ELR (cell line): ENCODE measurements around the gene LLGL2.
A peak's percentile ranks its signal among the peaks of the same experiment; 100 is the strongest.
"Not testable (repeated sequence)": the region's sequence is repeated elsewhere in the genome, so short reads cannot be mapped to it uniquely, and the experiment has no call there.

Experiments used
- DNase-seq: peaks from one replicate; pipeline ENCODE4 v3.0.0-alpha.2; 2015; ENCODE audit warnings: low read depth

LLGL2 gene

DNA sequence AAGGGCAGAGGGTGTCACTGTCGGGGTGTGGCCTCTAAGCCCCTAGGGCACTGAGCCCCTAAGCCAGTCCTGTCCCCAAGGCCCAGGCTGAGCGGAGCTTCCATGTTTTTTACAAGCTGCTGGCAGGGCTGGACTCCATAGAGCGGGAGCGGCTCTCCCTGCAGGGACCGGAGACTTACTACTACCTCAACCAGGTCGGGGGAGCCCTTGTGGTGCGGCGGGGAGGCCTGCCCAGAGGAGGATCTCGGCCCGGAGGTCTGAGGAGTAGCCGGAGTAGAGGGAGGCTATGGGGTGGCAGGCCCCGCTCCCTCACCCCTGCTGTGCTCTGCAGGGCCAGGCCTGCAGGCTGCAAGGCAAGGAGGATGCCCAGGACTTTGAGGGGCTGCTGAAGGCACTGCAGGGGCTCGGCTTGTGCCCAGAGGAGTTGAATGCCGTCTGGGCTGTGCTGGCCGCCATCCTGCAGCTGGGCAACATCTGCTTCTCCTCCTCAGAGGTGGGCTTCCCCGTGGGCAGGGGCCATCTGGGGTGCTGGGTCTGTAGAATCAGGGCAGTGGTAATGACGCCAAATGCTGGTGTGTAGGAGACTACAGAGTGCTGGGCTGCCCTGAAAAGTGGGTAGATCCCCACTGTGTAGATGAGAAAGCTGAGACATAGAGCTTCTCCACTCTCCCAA, 67.0 kb downstream of the LLGL2 start:
- DNase-seq = no peak

DNA sequence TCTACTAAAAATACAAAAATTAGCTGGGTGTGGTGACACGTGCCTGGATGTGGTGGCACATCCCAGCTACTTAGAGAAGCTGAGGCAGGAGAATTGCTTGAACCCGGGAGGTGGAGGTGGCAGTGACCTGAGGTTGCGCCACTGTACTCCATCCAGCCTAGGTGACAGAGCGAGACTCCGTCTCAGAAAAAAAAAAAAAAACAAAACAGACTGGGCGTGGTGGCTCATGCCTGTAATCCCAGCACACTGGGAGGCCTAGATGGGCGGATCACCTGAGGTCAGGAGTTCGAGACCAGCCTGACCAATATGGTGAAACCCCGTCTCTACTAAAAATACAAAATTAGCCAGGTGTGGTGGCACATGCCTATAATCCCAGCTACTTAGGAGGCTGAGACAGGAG, 67.9 kb downstream of the LLGL2 start:
- DNase-seq = not testable (repeated sequence)

DNA sequence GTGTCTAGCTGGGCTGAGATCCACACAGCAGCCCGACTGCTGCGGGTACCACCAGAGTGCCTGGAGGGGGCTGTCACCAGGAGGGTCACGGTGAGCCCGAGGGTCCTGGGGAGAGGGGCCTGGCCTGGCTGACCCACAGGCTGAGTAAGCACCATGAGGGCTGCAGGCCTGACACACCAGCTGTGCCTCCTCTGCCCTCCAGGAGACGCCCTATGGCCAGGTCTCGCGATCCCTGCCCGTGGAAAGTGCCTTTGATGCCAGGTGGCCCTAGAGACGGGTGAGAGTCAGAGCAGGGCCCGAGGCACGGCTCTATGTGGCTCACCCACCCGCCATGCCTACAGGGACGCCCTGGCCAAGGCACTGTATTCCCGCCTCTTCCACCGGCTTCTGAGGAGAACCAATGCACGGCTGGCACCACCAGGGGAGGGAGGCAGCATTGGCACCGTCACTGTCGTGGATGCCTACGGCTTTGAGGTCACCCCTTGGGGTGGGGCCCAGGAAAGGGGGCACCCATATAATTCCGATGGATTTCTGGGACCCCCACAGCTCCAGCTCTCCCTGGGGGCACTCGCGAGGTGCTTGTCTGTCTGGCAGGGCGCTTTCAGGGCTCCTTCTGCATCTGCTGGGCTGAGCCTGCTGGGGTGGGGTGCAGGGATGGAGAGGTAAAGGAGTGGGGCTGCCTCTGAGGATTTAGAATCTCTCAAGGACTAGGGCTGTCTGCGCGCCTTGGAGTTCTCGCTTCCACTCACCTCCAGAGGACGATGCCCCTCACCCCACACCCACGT, 69.2 kb downstream of the LLGL2 start:
- no peak for DNase-seq

DNA sequence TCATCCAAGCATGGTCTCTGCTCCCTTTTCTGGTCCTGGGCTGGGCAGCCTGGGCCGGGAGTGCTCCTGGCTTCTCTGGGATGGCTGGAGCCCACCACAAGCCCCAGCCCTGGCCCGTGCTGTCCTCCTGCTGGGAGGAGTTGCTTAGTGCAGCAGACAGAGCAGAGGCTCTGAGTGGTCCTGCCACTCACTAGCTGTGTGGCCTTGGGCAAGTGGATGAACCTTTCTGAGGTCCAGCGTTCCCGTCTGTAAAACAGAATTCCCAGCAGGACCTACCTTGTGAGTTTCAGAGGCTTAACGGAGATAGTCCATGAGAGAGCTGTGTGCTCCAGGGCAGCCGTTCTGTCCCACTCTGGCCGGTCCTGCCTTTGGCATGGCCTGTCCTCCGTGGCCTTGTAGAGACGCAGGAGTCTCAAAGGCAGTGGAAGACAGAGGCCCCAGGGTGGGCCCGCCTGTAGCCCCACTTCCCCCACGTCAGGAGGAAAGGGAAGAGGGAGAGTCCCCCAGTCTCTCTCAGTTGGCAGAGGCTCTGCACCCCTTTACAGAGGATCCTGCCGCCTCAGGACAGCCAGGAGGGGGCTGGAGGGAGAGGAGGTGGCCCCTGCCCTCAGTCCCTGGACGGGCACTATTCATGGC, 69.9 kb downstream of the LLGL2 start:
- no peak for DNase-seq

DNA sequence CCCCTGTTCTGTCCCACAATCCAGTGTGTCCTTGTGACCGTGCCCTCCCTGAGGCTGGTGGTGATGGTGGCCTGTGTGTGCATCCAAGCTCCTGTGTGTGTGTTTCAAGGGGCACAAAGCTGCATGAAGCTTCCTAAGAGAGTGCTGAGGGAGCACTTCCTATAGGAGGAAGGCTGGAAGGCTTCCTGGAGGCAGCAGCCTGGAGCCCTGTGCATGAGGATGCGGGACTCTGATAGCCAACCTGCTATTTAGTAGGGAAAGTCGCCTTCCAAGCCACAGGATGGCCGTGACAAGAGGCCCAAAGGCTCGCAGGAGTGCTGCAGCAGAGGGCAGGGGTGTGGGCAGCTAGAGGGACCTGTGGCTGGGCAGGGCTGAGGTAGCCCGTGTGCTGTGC, 70.4 kb downstream of the LLGL2 start:
- no peak for DNase-seq

DNA sequence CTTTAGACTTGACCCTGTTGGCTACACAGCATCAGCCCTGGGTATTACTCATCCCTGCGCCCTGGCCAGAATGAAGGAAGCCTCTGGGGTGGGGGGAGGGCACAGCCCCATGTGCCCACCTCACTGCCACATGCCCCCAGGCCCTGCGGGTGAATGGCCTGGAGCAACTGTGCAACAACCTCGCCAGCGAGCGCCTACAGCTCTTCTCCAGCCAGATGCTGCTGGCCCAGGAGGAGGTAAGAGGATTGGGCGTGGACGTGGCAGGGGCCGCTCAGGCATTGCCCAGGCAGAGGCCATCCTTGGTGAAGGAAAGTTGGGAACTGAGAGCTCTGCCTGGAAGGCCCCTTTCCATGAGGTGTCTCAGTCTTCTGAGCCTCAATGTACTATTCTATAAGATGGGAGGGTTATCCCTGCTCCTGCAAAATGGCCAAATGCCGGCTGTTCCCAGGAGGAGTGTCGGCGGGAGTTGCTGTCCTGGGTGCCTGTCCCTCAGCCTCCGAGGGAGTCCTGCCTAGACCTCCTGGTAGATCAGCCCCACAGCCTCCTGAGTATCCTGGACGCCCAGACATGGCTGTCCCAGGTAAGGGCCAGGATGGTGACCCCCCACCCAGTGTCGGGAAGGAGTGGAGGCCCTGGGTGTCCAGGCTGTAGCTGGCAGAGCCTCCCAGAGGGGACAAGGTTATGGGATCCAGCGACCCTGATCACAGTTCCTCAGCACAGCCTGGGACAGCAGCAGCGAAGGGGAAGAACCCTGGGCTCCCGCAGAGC, 71.0 kb downstream of the LLGL2 start:
- no peak for DNase-seq

DNA sequence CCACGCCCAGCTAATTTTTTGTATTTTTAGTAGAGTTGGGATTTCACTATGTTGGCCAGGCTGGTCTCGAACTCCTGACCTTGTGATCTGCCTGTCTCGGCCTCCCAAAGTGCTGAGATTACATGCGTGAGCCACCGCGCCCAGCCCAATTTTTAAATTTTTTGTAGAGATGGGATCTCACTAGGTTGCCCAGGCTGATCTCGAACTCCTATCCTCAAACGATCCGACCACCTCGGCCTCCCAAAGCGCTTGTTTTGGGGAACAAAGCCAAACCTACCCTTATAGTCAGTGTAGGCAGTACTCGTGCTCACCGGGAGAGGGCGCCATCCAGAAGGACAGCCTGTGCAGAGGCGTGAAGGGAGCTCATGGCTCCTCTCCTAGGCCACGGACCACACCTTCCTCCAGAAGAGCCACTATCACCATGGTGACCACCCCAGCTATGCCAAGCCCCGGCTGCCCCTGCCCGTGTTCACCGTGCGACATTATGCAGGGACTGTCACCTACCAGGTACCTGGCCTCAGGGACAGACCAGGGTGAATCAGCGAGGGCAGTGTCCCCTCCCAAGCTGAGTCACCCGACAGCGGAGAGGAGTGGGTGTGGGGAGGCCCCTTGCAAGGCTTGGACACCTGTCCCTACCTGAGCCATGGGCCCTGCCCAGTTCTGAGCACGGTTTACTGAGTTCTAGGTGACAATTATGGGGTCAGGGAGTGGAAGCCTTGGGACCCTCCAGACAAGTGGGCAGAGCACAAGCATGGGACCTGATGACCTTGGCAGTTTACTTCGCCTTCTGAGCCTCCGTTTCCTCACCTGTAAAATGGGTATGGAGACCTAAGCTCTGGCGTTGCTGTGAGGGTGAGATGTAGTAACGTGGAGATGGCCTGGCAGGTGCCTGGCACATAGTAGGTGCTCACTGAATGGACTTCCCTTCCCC, 75.8 kb downstream of the LLGL2 start:
- DNase-seq = peak; percentile 63

DNA sequence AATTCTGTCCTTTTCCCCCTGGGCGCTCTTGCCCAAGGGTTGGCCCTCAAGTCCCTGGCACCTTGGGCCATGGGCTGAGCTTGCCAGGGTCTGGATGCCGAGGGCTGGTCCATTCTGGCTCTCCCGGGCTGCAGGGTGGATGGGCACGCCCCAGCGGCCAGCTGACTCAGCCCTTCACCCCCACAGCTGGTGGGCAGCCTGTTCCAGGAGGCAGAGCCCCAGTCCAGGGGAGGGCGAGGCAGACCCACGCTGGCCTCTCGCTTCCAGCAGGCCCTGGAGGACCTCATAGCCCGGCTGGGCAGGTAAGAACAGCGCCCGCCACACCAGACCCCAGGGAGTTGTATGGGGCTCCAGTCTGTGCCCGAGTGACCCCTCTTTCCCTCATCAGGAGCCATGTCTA, 77.1 kb downstream of the LLGL2 start:
- no peak for DNase-seq

DNA sequence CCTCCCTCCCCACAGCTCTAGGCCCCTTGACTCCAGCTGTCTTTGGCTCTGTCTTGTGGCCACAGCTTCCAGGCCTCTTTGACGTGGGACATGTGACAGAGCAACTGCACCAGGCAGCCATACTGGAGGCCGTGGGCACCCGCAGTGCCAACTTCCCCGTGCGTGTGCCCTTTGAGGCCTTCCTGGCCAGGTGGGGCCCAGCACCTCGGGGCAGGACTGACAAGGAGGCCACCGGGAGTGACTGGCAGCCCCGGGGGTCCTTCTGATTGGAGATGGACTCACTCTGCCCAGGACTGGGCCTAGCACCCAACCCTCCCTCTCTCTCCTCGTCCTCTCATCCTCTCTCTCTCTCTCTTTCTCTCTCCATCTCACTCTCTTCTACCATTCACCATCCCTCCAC, 77.6 kb downstream of the LLGL2 start:
- DNase-seq = no peak

DNA sequence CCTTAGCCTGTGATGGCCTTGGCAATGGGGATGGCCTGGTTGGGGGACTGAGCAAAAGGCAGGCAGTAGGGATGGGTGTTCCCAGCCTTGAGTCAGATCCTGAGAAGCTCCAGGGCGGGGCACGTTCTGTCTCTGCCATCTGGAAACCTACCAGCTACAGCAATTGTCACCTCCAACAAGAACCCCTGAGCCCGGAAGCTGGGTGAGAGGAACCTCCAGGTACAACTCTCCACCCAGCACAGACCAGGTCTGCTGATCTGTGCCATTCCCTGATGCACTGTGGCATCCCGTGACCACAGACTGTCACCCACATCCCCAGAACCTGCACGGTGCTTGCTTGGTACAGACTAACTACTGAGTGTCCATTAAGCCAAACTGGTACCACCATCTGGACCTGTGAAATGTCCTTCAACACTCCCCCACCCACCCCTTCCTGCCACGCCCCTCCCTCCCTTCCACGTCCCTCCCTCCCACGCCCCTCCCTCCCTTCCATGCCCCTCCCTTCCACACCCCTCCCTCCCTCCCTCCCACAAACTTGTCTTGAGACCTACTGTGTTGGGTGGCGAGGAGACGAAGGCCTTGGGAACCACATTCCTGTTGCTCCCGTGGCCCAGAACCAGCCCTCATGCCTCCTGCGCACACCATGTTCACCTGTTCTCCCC, 78.7 kb downstream of the LLGL2 start:
- DNase-seq = no peak

DNA sequence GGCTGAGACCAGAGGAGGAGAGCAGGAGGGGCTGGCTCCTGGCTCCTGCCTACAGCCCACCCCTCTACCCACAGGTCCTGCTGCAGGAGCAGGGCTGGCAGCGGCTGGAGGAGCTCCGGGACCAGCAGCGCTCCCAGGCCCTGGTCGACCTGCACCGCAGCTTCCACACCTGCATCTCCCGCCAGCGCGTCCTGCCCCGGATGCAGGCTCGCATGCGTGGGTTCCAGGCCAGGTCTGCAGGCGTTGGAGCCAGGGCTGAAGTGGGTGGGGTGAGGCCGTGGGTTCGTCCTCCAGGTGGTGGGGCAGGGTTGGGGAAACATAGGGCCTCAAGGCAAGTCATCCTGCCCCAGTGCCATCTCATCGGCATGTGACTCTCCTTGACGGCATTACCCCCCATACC, 80.3 kb downstream of the LLGL2 start:
- no peak for DNase-seq

DNA sequence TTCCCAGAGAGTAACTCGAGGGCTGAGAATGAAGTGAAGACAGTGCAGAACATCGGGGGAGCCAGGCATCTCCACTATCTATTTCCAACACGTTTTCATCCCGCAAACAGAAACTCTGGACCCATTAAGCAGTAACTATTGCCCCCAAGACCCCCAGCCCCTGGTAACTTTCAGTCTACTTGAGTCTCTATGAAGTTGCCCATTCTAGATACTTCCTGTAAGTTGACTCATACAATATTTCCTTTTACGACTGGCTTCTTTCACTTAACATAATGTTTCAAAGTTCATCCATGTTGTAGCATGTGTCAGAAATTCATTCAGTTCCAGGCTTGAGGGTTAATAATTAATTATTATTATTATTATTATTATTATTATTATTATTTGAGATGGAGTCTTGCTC, 81.6 kb downstream of the LLGL2 start:
- no peak for DNase-seq

DNA sequence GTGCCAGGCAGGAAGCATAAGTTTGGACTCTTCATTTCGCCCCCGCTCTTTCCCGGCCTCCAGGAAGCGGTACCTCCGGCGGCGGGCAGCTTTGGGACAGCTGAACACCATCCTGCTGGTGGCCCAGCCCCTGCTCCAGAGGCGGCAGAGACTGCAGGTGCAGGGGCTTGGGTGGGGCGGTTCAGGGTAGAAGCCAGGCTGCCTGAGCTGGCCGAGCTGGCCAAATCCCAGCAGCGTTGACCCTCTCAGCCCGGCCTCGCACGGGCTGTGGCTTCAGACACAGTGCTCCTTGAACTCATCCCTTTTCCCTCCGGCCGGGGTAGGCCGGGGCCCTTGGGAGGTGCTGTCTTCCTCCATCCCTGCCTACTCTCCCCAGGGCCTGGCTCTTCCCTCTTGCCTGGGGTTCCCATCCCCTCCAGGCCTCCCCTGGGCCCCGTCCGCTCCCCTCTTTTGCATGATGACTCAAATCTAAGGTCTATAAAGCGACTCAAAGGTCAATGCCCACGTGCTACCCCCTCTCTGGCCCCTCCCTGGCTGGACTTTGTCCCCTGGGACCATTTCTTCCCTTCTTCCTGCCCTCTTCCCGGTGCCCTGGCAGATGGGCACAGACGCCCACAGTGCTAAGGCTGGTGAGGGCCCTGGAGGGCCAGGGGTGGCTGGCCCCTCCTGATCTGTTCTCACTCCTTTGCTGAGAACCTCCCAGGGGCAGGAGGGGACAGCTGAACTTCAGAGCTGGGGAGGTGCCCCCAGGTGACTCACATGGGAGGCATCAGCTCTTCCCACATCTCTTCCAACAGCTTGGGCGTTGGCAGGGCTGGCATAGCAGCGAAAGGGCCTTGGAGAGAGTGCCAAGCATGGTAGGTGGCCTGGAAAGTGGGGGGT, 84.8 kb downstream of the LLGL2 start:
- DNase-seq = no peak

DNA sequence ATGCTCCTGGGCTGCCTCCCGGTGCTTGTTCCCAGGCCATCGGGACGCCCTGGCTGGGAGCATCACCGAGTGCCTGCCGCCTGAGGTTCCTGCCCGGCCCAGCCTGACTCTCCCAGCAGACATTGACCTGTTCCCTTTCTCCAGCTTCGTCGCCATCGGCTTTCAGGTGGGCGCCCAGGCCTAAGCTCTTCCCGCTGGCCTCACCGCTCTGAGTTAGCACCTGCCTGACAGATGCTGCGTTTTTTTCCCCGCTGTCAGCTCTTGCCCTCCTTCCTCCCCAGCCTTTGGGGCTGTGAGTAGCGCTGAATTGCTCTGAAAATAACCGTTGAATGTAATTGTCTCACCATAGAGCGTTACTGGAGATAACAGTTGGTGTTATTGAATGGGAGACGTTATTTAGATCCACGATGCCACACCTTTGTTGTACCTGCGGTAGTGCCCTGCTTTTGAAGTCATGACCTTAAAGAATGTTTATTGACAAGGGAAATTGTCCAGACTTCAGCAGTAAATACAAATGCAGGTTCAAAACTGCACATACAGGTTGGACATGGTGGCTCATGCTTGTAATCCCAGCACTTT, 86.4 kb downstream of the LLGL2 start:
- no peak for DNase-seq

DNA sequence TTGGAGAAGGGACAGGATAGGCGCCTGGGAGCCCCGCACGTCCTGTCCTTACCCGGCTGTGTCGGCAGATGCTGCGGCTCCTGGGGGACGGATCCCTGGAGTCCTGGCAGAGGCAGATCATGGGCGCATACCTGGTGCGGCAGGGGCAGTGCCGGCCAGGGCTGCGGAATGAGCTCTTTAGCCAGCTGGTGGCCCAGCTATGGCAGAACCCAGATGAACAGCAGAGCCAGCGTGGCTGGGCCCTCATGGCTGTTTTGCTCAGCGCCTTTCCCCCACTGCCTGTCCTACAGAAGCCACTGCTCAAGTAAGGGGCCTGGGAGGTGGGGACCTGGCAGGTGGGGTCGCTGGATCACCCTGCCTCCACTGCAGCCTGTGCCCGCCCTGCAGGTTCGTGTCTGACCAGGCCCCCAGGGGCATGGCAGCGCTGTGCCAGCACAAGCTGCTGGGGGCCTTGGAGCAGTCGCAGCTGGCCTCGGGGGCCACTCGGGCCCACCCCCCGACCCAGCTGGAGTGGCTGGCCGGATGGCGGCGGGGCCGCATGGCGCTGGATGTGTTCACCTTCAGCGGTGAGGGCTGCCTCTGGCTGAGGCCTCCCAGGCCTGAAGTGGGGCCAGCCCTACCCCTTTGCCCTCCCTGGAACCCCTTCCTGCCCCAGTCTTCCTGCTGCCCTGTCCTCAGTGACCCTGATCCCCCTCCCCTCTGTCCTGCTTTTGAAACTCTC, 87.6 kb downstream of the LLGL2 start:
- DNase-seq = no peak

DNA sequence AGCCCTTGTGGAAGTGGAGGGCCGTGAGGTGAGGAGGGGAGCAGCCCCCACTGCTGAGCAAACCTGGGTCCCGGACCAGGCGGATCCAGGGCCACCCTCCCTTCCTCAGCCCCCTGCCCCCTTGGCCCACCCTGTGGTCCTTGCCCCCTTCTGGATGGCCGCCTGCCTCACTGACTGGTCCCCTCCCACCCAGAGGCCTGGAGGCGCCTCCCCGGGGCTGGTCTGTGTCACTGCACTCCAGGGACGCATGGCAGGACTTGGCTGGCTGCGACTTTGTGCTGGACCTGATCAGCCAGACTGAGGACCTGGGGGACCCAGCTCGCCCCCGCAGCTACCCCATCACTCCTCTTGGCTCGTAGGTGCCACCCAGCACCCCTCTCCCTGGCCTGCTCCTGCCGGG, 88.5 kb downstream of the LLGL2 start:
- DNase-seq = peak; percentile 32

DNA sequence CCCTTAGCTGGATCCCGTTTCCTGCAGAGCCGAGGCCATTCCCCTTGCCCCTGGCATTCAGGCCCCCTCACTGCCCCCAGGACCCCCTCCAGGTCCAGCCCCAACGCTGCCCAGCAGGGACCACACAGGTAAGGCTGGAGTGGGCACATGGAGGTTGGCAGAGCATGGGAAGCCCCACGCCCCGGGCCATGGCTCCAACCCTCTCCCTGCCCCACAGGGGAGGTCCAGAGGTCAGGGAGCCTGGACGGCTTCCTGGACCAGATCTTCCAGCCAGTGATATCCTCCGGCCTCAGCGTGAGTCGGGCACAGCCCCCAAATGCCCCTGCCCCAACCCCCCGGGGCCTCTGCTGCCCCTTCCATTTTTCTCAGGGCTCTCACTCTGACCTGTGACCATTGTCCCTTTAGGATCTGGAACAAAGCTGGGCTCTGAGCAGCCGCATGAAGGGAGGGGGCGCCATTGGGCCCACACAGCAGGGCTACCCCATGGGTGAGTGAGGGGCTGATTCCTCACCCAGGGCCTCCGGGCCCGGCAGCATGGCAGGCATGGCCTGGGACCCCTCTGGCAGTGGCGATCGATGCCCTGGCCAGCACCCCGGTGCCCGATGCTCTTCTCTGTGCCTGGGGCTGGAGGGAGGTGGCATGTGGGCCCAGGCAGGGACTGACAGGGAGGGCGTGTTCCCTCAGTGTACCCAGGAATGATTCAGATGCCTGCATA, 89.2 kb downstream of the LLGL2 start:
- no peak for DNase-seq

DNA sequence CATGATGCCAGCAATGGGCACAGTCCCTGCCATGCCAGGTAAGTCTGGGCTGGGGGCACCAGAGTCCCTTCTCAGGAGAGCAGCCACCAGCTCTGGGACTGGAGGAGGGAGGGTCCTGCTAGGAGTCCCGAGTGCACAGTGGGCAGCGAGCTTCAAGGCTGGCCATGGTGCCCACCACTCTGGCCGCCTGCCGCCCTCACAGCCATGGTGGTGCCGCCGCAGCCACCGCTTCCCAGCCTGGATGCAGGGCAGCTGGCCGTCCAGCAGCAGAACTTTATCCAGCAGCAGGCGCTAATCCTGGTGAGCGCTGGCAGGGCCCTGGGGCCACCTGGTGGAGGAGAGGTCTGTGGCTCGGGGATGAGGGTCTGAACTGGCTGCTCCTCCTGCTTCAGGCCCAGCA, 89.8 kb downstream of the LLGL2 start:
- DNase-seq = no peak
